RCC 7860 (cell line): ENCODE measurements around the gene SMPDL3A.

Source experiments
- DNase-seq: peaks from one replicate; pipeline ENCODE4 v3.0.0-alpha.2; 2015; ENCODE audit warnings: low spot score
- FAIRE-seq: peaks from 2 replicates; lab custom pipeline; 2012; peaks lifted over from hg19 to GRCh38; lab: Jason Lieb, UNC

Gene SMPDL3A

GRCh38 chr6:122772724-122773415 is 16.2 kb upstream of the SMPDL3A start:
- FAIRE-seq: no peak
- DNase-seq: no peak

GRCh38 chr6:122775975-122776374 is 13.1 kb upstream of the SMPDL3A start:
- FAIRE-seq (no peak), DNase-seq (no peak)

- FAIRE-seq (no peak), DNase-seq (no peak)
Measured at GRCh38 chr6:122778302-122778701, 10.8 kb upstream of the SMPDL3A start.

- FAIRE-seq (no peak), DNase-seq (no peak)
Measured at GRCh38 chr6:122778985-122779661, 9.9 kb upstream of the SMPDL3A start.

GRCh38 chr6:122779667-122780066 is 9.4 kb upstream of the SMPDL3A start, which contains the start of gene FABP7:
Gene FABP7 (plus strand): TSS chr6:122779716. CDS start chr6:122779795, 79 bp downstream.
- no peak for DNase-seq
- no peak for FAIRE-seq

- DNase-seq (no peak), FAIRE-seq (no peak)
Measured at GRCh38 chr6:122780114-122780513, 8.9 kb upstream of the SMPDL3A start.

- no peak for FAIRE-seq
- no peak for DNase-seq
Measured at GRCh38 chr6:122781716-122782115, 7.3 kb upstream of the SMPDL3A start.

GRCh38 chr6:122783401-122783800 is 5.7 kb upstream of the SMPDL3A start:
- FAIRE-seq (no peak), DNase-seq (no peak)

GRCh38 chr6:122785891-122786290 is 3.2 kb upstream of the SMPDL3A start:
- no peak for DNase-seq

GRCh38 chr6:122787721-122788120 is 1.3 kb upstream of the SMPDL3A start:
- FAIRE-seq (no peak), DNase-seq (no peak)

More at GRCh38 chr6:122785891-122786290, 3.2 kb upstream of the SMPDL3A start:
- FAIRE-seq: no peak

- FAIRE-seq: no peak
Measured at GRCh38 chr6:122788208-122788607, 850 bp upstream of the SMPDL3A start.

GRCh38 chr6:122788663-122789181 is 336 bp upstream of the SMPDL3A start:
- DNase-seq: no peak
- FAIRE-seq: no peak

More at GRCh38 chr6:122788208-122788607, 850 bp upstream of the SMPDL3A start:
- no peak for DNase-seq

GRCh38 chr6:122790028-122790422 is 967 bp downstream of the SMPDL3A start:
- no peak for FAIRE-seq

GRCh38 chr6:122790423-122791309 is 1.6 kb downstream of the SMPDL3A start:
- no peak for DNase-seq
- peak; percentile 11 for FAIRE-seq

More at GRCh38 chr6:122790028-122790422, 967 bp downstream of the SMPDL3A start:
- no peak for DNase-seq

- no peak for FAIRE-seq
- no peak for DNase-seq
Measured at GRCh38 chr6:122791310-122791679, 2.2 kb downstream of the SMPDL3A start.

- DNase-seq (no peak), FAIRE-seq (no peak)
Measured at GRCh38 chr6:122792766-122793165, 3.7 kb downstream of the SMPDL3A start.

- FAIRE-seq (no peak), DNase-seq (no peak)
Measured at GRCh38 chr6:122797537-122797936, 8.5 kb downstream of the SMPDL3A start.

GRCh38 chr6:122798099-122798641 is 9.1 kb downstream of the SMPDL3A start:
- peak; percentile 89 for DNase-seq

GRCh38 chr6:122799140-122799745 is 10.2 kb downstream of the SMPDL3A start:
- FAIRE-seq (no peak), DNase-seq (no peak)

More at GRCh38 chr6:122798099-122798641, 9.1 kb downstream of the SMPDL3A start:
- peak; percentile 98 for FAIRE-seq
